Smooth muscle cell (in vitro differentiated cells): ENCODE measurements around the gene TMEM69. TPM values are rescaled to one million over a fixed set of nuclear protein-coding genes. Genes with fewer than 3 reads are reported as not detected.
"Not testable (repeated sequence)": the region's sequence is repeated elsewhere in the genome, so short reads cannot be mapped to it uniquely, and the experiment has no call there.

Experiments used
- DNase-seq: peaks from one replicate; lab custom pipeline; 2025; ENCODE audit not compliant: unreplicated experiment; lab: John Stamatoyannopoulos, UW
- H2AFZ ChIP-seq: fragments of 200-600 bp; sonication (generic); 2 replicates; pipeline ENCODE4 v1.6.0; 2016; ENCODE audit warnings: antibody characterized with exemption, low read depth, mild to moderate bottlenecking
- H3F3A ChIP-seq: fragments of 200-600 bp; sonication (generic); 2 replicates; pipeline ENCODE4 v1.6.0; 2017; ENCODE audit warnings: antibody characterized with exemption, low read depth
- H3K27ac ChIP-seq: fragments of 200-600 bp; sonication (generic); 2 replicates; pipeline ENCODE4 v1.5.1; 2016; ENCODE audit warnings: low read depth, mild to moderate bottlenecking
- H3K27me3 ChIP-seq: fragments of 200-600 bp; sonication (generic); 2 replicates; pipeline ENCODE4 v1.6.1; 2016; ENCODE audit warnings: low read depth, mild to moderate bottlenecking
- H3K36me3 ChIP-seq: fragments of 200-600 bp; sonication (generic); 2 replicates; pipeline ENCODE4 v1.5.1; 2016; ENCODE audit warnings: low read depth
- H3K4me1 ChIP-seq: fragments of 200-600 bp; sonication (generic); 2 replicates; pipeline ENCODE4 v1.5.1; 2016; ENCODE audit warnings: low read depth
- H3K4me2 ChIP-seq: fragments of 200-600 bp; sonication (generic); 2 replicates; pipeline ENCODE4 v1.6.0; 2016; ENCODE audit warnings: mild to moderate bottlenecking
- H3K4me3 ChIP-seq: fragments of 200-600 bp; sonication (generic); 2 replicates; pipeline ENCODE4 v1.5.1; 2016; ENCODE audit warnings: mild to moderate bottlenecking
- H3K79me2 ChIP-seq: fragments of 200-600 bp; sonication (generic); 2 replicates; pipeline ENCODE4 v1.6.0; 2016; ENCODE audit warnings: low read depth, mild to moderate bottlenecking
- H3K9ac ChIP-seq: fragments of 200-600 bp; sonication (generic); 2 replicates; pipeline ENCODE4 v1.6.0; 2016; ENCODE audit warnings: low read depth
- H3K9me3 ChIP-seq: fragments of 200-600 bp; sonication (generic); replicated peaks from 2 replicates; pipeline ENCODE4 v1.5.1; 2016; ENCODE audit warnings: low read depth
- H4K20me1 ChIP-seq: fragments of 200-600 bp; sonication (generic); 2 replicates; pipeline ENCODE4 v1.6.0; 2016; ENCODE audit warnings: low read depth
- WGBS: methylation state at CpG from one replicate; pipeline ENCODE4 v1.1.7; 2016; ENCODE audit warnings: low lambda C conversion rate; 5-methylcytosine and 5-hydroxymethylcytosine counted together
- polyA plus RNA-seq: library from polyadenylated mRNA; unstranded; fragments of >200 nt; fragmentation: Nextera tagmentation; extraction: Ambion mirVana; gene quantifications from 2 replicates; pipeline ENCODE4 v1.2.1, GENCODE V29; 2016
- total RNA-seq: library from RNA; depleted of rRNA; stranded (reverse); fragments of >200 nt; gene quantifications from 2 replicates; pipeline ENCODE4 v1.2.3, GENCODE V29; 2014
- TF ChIP-seq, protein P1 (sequence below): fragments of 200-600 bp; sonication (generic); IDR thresholded peaks from 2 replicates; pipeline ENCODE4 v1.5.1; 2017; ENCODE audit warnings: borderline replicate concordance, mild to moderate bottlenecking, antibody characterized with exemption; ENCODE audit not compliant: insufficient read depth, poor library complexity, severe bottlenecking

Gene TMEM69
- total and polyA plus RNA-seq, 2 experiments from 2014 or later: 16.7 to 19.4 TPM

DNA sequence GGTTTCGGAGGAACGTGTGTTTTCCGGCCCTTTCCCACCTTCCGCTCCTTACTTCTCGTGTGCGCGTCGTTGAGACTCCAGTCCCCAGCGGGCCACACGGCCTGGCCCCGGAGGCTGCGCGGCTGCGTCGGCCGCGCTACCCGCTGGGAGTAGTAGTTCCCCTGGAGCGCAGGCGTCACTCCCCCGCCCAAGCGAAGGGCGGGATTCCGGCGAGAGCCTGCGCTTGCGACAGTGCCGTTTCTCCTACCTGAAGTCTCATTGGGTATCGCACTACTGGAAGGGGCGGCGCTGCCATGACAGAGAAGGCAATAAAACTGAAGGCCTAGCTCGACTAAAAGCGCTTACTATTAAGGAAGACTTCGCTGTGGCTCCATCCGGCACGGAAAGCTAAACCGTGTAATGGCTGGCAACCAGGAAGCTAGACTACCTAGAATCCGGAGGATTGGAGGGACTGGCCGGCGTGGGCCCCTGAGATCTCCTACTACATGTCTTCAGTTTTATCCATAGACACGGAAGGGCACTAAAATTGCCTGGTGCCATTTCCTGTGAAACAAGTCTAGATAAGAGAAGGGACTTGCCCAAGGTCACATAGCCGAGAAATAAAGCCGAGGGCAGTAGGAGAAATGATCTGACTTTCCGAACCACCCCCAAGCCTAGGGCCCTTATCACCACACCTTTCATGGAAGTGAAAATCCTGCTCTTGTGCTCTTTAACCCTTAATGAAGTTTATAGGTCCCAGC is 797 bp upstream of the TMEM69 start:
- H3K4me3 ChIP-seq: peak overlapping the region; percentile 97
- peak overlapping the region; percentile 94 for H3K27ac ChIP-seq
- peaks cover 31% of the 10 kb centered on the region for H4K20me1 ChIP-seq
- peak overlapping the region; percentile 95 for H3K4me2 ChIP-seq
- peaks cover 70% of the 10 kb centered on the region for H3K79me2 ChIP-seq
- peaks cover 6% of the 10 kb centered on the region for H3F3A ChIP-seq
- peak; percentile 90 for DNase-seq
- H3K27me3 ChIP-seq: no peaks in the 10 kb centered on the region
- peak overlapping the region; percentile 98 for H2AFZ ChIP-seq
- TF ChIP-seq, protein P1, sequence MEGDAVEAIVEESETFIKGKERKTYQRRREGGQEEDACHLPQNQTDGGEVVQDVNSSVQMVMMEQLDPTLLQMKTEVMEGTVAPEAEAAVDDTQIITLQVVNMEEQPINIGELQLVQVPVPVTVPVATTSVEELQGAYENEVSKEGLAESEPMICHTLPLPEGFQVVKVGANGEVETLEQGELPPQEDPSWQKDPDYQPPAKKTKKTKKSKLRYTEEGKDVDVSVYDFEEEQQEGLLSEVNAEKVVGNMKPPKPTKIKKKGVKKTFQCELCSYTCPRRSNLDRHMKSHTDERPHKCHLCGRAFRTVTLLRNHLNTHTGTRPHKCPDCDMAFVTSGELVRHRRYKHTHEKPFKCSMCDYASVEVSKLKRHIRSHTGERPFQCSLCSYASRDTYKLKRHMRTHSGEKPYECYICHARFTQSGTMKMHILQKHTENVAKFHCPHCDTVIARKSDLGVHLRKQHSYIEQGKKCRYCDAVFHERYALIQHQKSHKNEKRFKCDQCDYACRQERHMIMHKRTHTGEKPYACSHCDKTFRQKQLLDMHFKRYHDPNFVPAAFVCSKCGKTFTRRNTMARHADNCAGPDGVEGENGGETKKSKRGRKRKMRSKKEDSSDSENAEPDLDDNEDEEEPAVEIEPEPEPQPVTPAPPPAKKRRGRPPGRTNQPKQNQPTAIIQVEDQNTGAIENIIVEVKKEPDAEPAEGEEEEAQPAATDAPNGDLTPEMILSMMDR: no peak
- no peaks in the 10 kb centered on the region for H3K9me3 ChIP-seq
- H3K9ac ChIP-seq: peak overlapping the region; percentile 99
- WGBS: 3% methylated on average over 43 of the region's 44 CpGs
- H3K36me3 ChIP-seq: no peaks in the 10 kb centered on the region
- H3K4me1 ChIP-seq: peaks cover 24% of the 10 kb centered on the region

DNA sequence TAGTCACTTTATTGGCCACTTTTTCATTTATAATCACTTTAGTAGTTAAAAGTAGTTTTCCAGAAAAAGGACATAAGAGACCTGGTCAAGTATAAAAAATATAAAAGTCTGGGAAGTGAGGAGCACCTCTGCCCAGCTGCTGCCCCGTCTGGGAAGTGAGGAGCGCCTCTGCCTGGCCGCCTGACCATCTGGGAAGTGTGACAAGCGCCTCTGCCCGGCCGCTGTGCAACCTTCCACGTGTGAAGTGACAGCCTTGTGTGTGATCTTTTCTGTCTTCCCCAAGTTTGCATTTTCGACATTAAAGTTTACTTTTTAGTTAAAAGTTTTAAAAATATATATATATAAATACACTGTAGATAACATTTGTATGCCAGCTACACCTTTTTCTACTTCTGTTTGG is 5.8 kb downstream of the TMEM69 start:
- H3K4me3 ChIP-seq, H3F3A ChIP-seq, DNase-seq, H3K36me3 ChIP-seq, H3K27me3 ChIP-seq, H3K4me2 ChIP-seq, H2AFZ ChIP-seq, H3K4me1 ChIP-seq, H3K9me3 ChIP-seq, H3K9ac ChIP-seq, H4K20me1 ChIP-seq: not testable (repeated sequence)
- Histone ChIP-seq H3K79me2 (peaks cover 21% of the 10 kb centered on the region), H3K27ac (peak overlapping the region; percentile 27)
- 97% methylated on average over 8 of the region's 8 CpGs for WGBS

DNA sequence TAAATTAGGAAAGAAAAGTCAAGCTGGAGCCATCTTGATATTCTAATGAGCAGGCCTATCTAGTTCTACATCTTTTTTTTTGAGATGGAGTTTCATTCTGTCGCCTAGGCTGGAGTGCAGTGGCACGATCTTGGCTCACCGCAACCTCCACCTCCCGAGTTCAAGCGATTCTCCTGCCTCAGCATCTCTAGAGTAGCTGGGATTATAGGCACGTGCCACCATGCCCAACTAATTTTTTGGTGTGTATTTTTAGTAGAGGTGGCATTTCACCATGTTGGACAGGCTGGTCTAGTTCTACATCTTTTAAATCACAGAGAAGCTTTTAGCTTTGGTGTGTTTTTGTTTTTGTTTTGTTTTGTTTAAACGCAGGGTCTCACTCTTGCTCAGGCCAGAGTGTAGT is 6.8 kb downstream of the TMEM69 start:
- no peak overlapping the region for H3K9ac ChIP-seq
- no peak overlapping the region for H3K4me3 ChIP-seq
- H3K4me1 ChIP-seq: no peaks in the 10 kb centered on the region
- H3K4me2 ChIP-seq: no peak overlapping the region
- no peaks in the 10 kb centered on the region for H4K20me1 ChIP-seq
- WGBS: 97% methylated on average over 7 of the region's 7 CpGs
- H2AFZ ChIP-seq: no peak overlapping the region
- TF ChIP-seq, protein P1: no peak
- H3K79me2 ChIP-seq: peaks cover 11% of the 10 kb centered on the region
- H3K27me3 ChIP-seq: no peaks in the 10 kb centered on the region
- H3F3A ChIP-seq: peaks cover 5% of the 10 kb centered on the region
- H3K9me3 ChIP-seq: no peaks in the 10 kb centered on the region
- H3K36me3 ChIP-seq: no peaks in the 10 kb centered on the region
- peak overlapping the region; percentile 27 for H3K27ac ChIP-seq
- no peak for DNase-seq

DNA sequence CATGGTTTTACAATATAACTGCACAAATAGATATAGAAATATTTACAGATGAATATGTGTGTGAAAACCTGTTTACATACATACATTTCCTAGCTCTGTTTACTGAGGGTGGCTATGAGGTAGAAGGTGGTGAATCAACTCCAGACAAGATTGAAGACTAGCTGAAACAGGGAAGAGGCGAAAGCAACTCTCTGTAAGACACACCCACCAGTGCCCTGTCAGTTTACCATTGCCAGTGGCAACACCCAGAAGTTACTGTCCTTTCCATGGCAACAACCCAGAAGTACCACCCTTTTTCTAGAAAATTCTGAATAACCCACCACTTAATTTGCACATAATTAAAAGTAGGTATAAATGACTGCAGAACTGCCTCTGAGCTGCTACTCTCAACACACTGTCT is 16.7 kb downstream of the TMEM69 start:
- TF ChIP-seq, protein P1: no peak
- no peaks in the 10 kb centered on the region for H4K20me1 ChIP-seq
- H3K79me2 ChIP-seq: no peaks in the 10 kb centered on the region
- no peaks in the 10 kb centered on the region for H3K9me3 ChIP-seq
- H3K4me1 ChIP-seq: no peaks in the 10 kb centered on the region
- H2AFZ ChIP-seq: no peak overlapping the region
- 95% methylated on average over 1 of the region's 1 CpG for WGBS
- no peaks in the 10 kb centered on the region for H3F3A ChIP-seq
- H3K27me3 ChIP-seq: no peaks in the 10 kb centered on the region
- no peak overlapping the region for H3K4me3 ChIP-seq
- H3K9ac ChIP-seq: no peak overlapping the region
- no peak overlapping the region for H3K27ac ChIP-seq
- no peak for DNase-seq
- H3K36me3 ChIP-seq: no peaks in the 10 kb centered on the region
- no peak overlapping the region for H3K4me2 ChIP-seq
